ENCODE results near the gene TNIP3. TPM values are rescaled to one million over a fixed set of nuclear protein-coding genes. Genes with fewer than 3 reads are reported as not detected.

The TNIP3 gene
- total and polyA plus RNA-seq, 9 of the 15 experiments (the other 6 are each of a cell fraction or from before 2014, with no cell fraction given), result 0.14 TPM; not detected in 8

- POLR2A ChIA-PET, result no interaction called here
- Histone ChIP-seq H2AFZ (ENCODE audit: low read depth, low read length) (no peak overlapping the region), H3K4me1 (replicated peaks in 1 of 2; ENCODE audit: control insufficient read depth in 2 of 2, insufficient read depth in 2 of 2, low read length in 2 of 2) (no peaks in the 10 kb centered on the region), H3K9me1 (ENCODE audit: control insufficient read depth, insufficient read depth, low read length) (no peaks in the 10 kb centered on the region), H3K36me3 (ENCODE audit: control insufficient read depth, insufficient read depth, low read length) (no peaks in the 10 kb centered on the region), H3K9ac (ENCODE audit: insufficient read depth in 1 of 2, low read depth in 2 of 2, low read length in 2 of 2) (no peak overlapping the region), H3K79me2 (ENCODE audit: control insufficient read depth, insufficient read depth, low read length) (no peaks in the 10 kb centered on the region), H3K9me3 (replicated peaks; ENCODE audit: control insufficient read depth, insufficient read depth, low read depth, low read length) (no peaks in the 10 kb centered on the region), H3K4me2 (ENCODE audit: insufficient read depth, low read length) (no peak overlapping the region), H3K27ac (ENCODE audit: extremely low read depth, low read depth, low read length) (no peak overlapping the region), H4K20me1 (replicated peaks; ENCODE audit: control insufficient read depth, insufficient read depth, low read length) (no peaks in the 10 kb centered on the region), H3K4me3 (no peak overlapping the region), H3K27me3 (ENCODE audit: control insufficient read depth in 2 of 2, insufficient read depth in 2 of 2, low read length in 2 of 2) (no peaks in the 10 kb centered on the region)
- FAIRE-seq (no peak), DNase-seq (ENCODE audit: extremely low read depth in 1 of 4, low spot score in 3 of 4) (no peak), ATAC-seq (no peak)
- peak; percentile 31; the same call in 1 of the 2 replicates for TF ChIP-seq TOE1 (IDR thresholded peaks at IDR 0.05; ENCODE audit: borderline replicate concordance)
- TF ChIP-seq TOE1 (CRISPR knock-in tag; IDR thresholded peaks at IDR 0.05; ENCODE audit: borderline replicate concordance, low read depth), result no peak
- TF ChIP-seq TFE3 (CRISPR knock-in tag; IDR thresholded peaks at IDR 0.05), result peak; percentile 91
- TF ChIP-seq RBM34 (IDR thresholded peaks at IDR 0.05; ENCODE audit: borderline replicate concordance, insufficient read depth, low read length), result no peak
- peak; percentile 58; the same call in 1 of the 2 replicates for TF ChIP-seq RAD51 (IDR thresholded peaks at IDR 0.05; ENCODE audit: borderline replicate concordance, low read depth)
- TF ChIP-seq SP2 (IDR thresholded peaks at IDR 0.05; ENCODE audit: extremely low read depth, low read depth, low read length, poor library complexity, severe bottlenecking), result no peak
- TF ChIP-seq CBFA2T2 (conservative IDR thresholded peaks at IDR 0.05), result peak; percentile 30
- no TSS peak for BruUV-seq (replicated peaks)
- 3% methylated on average over 4 of the region's 4 CpGs for WGBS (ENCODE audit: insufficient coverage, low coverage, missing lambda C conversion rate)
- CTCF ChIA-PET (ENCODE audit: low intra/inter-chr PET ratio), result no interaction called here
- intact Hi-C loops (cut with micrococcal nuclease), result no loop called here
- in situ Hi-C loops (cut with MboI), result no loop called here
Observed at GRCh38 chr4:121129606-121130325, 34.4 kb downstream of the TNIP3 start.

Data from K562 (cell line).